GM13977 (cell line): ENCODE measurements around the gene MZT2A.
"Not testable (repeated sequence)": the region's sequence is repeated elsewhere in the genome, so short reads cannot be mapped to it uniquely, and the experiment has no call there.

Experiments used
- DNase-seq: peaks from one replicate; pipeline ENCODE4 v3.0.0; 2012; ENCODE audit warnings: low spot score
- in situ Hi-C: fragments of 300-500 bp; cut with MboI; formaldehyde crosslinking; loops from one replicate; pipeline ENCODE4 v1.12.0; 2022; ENCODE audit warnings: low sequenced_read_pairs, low pct_unique_long_range_greater_than_20kb, mixed read lengths, inconsistent platforms; ENCODE audit not compliant: unreplicated experiment
- TF ChIP-seq, protein P1 (sequence below): IDR thresholded peaks from 2 replicates; pipeline ENCODE4 v1.5.1; 2012; ENCODE audit warnings: mild to moderate bottlenecking, control low read depth; ENCODE audit not compliant: insufficient read depth; ENCODE audit errors: extremely low read depth, missing control alignments

Gene MZT2A

GRCh38 chr2:131488306-131489205 is 3.6 kb downstream of the MZT2A start:
- in situ Hi-C loops: loop anchor here (5.0 kb wide), 1 partner anchor 1301 kb away; no protein-coding TSS in a partner anchor
- DNase-seq: no peak

DNA sequence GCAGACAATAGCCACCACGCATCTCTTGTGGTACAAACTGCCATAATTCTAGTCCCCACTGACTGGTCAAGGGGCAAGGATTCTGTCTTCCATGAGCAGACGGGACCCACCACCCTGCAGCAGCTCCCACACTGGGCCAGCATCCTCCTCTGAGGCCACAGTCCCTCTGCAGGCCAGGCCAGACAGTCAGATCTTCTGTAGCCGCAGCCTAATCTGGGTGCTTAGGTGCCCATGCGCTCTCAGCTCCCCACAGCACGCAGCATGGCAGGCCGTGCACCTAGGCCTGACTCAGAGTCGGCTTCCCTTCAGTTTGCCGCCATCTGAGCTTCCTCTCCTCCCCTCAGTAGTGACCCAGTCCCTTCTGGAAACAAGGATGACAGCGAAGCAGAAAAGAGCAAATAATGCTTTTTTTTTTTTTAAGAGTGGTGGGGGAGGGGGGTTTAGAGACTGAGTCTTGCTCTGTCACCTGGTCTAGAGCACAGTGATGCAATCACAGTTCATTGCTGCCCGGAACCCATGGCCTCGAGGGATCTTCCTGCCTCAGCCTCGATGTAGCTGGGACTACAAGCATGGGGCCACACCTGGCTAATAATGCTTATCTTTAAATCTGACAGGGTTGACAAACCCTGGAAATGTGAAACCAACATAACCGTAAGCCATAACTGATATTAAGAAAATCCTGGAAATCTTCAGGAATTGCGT is 5.8 kb downstream of the MZT2A start:
- in situ Hi-C loops: loop anchor here (5.0 kb wide), 1 partner anchor 1299 kb away; no protein-coding TSS in a partner anchor
- DNase-seq: not testable (repeated sequence)

More at GRCh38 chr2:131488306-131489205, 3.6 kb downstream of the MZT2A start:
- TF ChIP-seq, protein P1, sequence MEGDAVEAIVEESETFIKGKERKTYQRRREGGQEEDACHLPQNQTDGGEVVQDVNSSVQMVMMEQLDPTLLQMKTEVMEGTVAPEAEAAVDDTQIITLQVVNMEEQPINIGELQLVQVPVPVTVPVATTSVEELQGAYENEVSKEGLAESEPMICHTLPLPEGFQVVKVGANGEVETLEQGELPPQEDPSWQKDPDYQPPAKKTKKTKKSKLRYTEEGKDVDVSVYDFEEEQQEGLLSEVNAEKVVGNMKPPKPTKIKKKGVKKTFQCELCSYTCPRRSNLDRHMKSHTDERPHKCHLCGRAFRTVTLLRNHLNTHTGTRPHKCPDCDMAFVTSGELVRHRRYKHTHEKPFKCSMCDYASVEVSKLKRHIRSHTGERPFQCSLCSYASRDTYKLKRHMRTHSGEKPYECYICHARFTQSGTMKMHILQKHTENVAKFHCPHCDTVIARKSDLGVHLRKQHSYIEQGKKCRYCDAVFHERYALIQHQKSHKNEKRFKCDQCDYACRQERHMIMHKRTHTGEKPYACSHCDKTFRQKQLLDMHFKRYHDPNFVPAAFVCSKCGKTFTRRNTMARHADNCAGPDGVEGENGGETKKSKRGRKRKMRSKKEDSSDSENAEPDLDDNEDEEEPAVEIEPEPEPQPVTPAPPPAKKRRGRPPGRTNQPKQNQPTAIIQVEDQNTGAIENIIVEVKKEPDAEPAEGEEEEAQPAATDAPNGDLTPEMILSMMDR: no peak

- in situ Hi-C loops: loop anchor here (5.0 kb wide), 1 partner anchor 1298 kb away; no protein-coding TSS in a partner anchor
Observed at GRCh38 chr2:131484906-131485460, 7.2 kb downstream of the MZT2A start.

DNA sequence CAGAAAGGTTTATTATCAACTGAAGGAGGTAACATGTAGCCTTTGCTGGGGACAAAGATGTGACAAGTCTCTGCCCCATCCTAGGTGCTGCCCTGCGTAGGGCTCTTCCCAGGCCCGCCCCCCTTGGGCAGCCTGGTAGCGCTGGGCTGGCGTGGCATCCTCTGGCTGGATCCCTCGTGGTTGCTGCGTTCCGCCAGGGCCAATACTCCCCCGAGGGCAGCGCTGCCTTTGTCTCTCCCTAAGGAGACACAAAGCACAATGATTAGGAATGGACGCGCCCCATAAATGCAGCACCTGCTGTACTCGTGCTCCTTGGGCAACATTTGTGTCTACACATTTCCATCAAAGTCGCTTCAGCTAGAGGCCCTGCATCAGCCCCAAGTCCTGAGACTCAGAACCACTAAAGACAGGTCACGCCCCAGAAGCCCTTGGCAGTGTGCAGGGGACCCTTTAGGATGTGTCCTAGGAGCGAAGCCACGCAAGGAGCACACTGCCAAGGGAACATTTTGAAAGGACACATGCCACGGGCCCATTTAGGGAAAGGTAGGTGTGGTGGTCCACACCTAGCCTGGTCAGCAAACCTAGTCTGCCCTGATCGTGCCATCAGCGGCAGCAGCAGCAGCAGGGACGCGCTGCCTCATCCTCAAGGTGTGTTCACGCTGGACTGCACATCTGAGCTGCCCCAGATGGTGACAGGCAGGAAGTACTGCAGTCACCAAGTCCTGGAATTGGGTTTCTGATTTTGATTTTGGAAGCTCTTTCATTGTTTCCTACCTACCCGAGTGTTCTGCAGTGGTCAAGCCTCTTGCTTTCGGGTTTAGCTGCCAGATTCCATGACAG is 8.0 kb downstream of the MZT2A start:
- DNase-seq, in situ Hi-C loops: not testable (repeated sequence)

More at GRCh38 chr2:131484906-131485460, 7.2 kb downstream of the MZT2A start:
- not testable (repeated sequence) for DNase-seq

DNA sequence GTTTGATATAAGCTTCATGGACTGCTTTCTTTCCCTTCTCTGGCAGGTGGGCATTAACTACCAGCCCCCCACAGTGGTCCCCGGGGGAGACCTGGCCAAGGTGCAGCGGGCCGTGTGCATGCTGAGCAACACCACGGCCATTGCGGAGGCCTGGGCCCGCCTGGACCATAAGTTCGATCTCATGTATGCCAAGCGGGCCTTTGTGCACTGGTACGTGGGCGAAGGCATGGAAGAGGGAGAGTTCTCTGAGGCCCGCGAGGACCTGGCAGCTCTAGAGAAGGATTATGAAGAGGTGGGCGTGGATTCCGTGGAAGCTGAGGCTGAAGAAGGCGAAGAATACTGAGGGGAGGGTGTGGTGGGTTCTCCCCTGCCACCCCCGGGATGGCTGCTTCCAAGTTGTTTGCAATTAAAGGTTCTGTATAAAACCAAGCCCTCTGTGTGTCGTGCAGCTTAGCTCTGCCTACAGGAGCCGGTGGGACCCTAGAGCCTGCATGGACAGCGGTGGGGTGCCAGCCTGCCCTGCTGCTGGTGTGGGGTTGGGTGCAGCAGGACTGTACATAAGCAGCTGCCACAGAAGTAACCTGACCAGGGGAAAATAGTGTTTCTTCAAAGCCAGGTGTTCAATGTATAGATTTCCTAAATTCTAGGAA is 9.6 kb downstream of the MZT2A start:
- DNase-seq, in situ Hi-C loops: not testable (repeated sequence)

DNA sequence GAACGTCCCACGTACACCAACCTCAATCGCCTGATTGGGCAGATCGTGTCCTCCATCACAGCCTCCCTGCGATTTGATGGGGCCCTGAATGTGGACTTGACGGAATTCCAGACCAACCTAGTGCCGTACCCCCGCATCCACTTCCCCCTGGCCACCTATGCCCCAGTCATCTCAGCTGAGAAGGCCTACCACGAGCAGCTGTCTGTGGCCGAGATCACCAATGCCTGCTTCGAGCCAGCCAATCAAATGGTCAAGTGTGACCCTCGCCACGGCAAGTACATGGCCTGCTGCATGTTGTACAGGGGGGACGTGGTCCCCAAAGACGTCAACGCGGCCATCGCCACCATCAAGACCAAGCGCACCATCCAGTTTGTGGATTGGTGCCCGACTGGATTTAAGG is 11.8 kb downstream of the MZT2A start:
- in situ Hi-C loops, DNase-seq: not testable (repeated sequence)

DNA sequence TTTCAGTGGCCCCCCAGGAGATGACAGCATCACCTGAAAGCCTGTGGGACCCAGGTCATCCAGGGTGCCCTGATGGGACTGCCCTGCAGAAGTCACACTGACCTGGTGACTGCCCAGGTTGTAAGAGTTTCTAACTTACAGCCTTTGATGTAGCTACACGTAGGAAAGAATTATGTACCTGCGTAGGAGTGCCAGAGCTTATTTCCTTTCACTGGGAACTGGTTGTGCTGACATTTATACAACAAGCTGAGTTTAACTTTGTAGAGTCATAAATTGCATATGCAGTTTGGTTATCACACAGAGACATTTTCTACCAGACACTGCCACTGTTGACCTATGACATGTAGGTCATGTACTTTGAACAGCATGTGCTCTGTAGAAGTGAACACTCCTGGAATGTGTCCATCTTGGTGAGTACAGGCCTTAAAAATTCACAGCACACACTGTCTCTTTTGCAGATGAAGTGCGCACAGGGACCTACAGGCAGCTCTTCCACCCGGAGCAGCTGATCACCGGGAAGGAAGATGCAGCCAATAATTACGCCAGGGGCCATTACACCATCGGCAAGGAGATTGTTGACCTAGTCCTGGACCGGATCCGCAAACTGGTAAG is 13.2 kb downstream of the MZT2A start:
- in situ Hi-C loops, DNase-seq: not testable (repeated sequence)

DNA sequence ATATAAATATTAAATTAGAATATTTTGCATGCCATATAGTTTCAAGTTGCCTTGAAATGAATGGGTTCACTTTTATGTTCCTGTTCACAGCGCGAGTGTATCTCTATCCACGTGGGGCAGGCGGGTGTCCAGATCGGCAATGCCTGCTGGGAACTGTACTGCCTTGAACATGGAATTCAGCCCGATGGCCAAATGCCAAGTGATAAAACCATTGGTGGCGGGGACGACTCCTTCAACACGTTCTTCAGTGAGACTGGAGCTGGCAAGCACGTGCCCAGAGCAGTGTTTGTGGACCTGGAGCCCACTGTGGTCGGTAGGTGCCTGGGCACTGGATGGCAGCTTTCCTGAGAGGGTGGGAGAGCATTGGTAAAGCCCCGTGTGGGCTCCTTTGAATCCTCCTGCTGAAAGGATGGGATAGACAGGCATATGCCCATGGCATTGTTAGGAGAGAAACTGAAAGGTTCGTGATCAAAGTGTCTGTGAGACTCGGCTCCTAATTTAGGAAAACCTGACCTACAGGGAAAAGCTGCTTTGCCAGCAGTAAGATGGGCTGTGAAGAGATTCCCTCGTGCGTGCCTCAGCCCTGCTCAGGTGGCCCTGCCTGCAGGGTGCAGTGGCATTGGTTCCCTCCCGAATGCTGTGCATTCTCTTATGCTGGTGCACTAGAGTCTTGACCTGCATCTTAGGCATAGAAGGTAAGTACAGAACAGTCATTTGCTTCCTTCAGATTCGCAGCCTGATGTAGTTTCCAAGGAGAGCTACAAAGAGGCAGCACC is 13.9 kb downstream of the MZT2A start:
- in situ Hi-C loops: not testable (repeated sequence)

GRCh38 chr2:131477227-131477626 is 15.0 kb downstream of the MZT2A start:
- in situ Hi-C loops, DNase-seq: not testable (repeated sequence)

More for the DNA sequence above, 13.9 kb downstream of the MZT2A start:
- DNase-seq: not testable (repeated sequence)

- in situ Hi-C loops, DNase-seq: not testable (repeated sequence)
Observed at GRCh38 chr2:131476363-131476762, 15.8 kb downstream of the MZT2A start.
